NCI-H2227 (cell line): ENCODE measurements around the gene PSMA2.
"Not testable (repeated sequence)": the region's sequence is repeated elsewhere in the genome, so short reads cannot be mapped to it uniquely, and the experiment has no call there.

Experiments
- DNase-seq: peaks from one replicate; lab custom pipeline; 2025; ENCODE audit not compliant: unreplicated experiment; lab: John Stamatoyannopoulos, UW

PSMA2 gene

GRCh38 chr7:42907316-42907715 lies 24.7 kb downstream of the PSMA2 start:
- DNase-seq: no peak

DNA sequence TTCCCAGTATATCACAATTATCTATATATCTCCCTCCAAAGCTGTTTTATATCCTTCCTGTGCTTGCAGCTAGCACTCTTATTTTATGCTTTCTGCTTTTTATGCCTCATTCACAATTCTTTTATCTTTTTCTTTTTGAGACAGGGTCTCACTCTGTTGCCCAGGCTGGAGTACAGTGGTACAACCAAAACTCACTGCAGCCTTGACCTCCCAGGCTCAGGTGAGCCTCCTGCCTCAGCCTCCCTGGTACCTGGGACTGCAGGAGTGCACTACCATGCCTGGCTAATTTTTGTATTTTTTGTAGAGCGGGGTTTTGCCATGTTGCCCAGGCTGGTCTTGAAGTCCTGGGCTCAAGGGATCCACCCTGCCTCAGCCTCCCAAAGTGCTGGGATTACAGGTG lies 25.8 kb downstream of the PSMA2 start:
- no peak for DNase-seq

DNA sequence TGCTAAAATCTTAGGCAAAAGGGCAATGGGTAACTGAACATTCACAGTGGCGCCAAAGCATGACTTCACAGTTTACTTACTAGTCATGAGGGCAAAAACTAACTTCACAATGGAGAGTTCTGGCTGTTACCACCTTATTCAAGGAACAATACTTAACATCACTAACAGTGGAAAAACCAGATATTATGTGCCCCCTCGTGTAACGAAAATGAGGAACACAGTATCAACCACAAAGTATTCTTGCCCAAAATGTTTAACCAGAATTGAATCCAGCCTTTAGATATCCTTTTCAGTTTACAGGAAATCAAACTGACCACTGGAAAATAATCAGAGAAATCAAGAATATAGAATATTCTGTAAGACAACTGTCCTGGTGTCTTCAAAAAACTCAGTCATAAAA lies 29.6 kb downstream of the PSMA2 start:
- DNase-seq: no peak

DNA sequence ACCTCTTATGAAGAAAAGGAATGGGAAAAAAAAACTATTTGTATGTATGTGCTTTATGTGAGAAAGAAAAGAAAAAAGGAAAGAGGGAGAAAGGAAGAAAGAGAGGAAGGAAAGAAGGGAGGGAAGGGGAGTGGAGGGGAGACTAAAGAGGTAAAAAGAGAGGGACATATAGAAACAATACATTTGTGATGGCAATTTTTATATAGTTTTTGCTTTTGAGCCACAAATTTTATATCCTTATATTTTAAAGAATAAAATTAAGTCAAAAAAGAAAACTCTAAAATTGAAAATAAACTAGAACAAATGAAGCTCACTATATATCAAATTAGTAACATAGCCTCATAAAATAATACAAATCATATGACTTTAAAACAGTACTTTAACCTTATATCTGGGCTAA lies 31.1 kb downstream of the PSMA2 start:
- DNase-seq: no peak

GRCh38 chr7:42893346-42894240 lies 38.4 kb downstream of the PSMA2 start:
- no peak for DNase-seq

GRCh38 chr7:42886893-42887505 lies 45.0 kb downstream of the PSMA2 start:
- DNase-seq: no peak

DNA sequence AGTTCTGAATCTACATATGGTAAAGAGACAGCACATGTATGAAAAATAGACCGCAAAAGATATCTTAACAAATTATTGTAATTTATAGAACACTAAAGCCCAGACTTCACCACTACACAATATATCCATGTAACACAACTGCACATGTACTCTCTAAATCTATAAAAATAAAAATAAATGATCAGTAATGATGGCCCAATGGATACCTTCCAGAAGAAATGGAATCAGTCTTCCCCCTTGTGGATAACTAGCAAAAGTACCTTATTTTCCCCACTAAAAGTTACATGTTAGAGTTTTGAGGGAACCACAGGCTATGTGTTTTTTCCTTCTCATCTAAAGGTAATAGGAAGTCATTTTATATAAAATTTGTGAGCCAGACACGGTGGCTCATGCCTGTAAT lies 45.8 kb downstream of the PSMA2 start:
- DNase-seq: no peak

DNA sequence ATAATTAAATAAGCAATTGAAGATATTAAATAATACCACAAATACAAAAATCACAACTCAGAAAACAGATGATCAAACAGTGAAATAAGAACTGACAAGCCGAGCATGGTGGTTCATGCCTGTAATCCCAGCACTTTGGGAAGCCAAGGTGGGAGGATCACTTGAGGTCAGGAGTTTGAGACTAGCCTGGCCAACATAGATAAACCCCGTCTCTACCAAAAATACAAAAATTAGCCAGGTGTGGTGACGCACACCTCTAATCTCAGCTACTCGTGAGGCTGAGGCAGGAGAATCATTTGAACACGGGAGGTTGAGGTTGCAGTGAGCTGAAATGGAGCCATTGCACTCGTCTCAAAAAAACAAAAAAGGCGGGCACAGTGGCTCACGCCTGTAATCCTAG lies 46.8 kb downstream of the PSMA2 start:
- DNase-seq: not testable (repeated sequence)

DNA sequence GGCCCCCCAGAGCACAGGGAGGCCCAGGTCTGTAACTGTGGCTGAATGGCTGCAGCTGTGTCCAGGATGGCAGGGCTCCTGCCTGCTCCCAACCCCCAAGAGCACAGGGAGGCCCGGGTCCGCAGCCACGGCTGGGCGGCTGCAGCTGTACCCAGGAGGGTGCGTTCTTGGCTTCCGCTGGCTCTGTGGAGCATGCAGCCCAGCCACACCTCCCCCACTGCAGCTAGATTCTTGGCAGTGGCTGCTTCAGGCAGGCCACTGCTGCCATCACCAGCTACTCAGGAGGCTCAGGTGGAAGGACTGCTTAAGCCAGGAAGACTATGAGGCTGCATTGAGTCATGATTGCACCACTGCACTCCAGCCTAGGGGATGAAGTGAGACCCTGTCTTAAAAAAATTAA lies 48.0 kb downstream of the PSMA2 start:
- peak; percentile 12 for DNase-seq

DNA sequence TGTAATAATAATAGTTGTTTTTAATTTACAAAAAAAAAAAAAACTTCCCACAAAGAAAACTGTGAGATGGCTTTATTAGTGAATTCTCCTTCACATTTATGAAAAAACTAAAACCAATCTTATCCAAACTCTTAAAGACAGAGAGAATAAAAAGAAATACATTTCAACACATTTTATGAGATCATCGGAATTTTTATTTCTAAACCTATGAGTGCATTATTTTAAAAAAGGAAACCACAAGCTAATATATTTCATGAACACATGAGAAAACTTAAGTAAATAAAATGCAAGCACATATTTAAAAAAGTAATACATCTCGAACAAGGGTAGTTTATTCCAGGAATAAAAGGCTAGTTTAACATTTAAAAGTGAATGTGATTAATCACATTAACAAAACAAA lies 51.6 kb downstream of the PSMA2 start:
- no peak for DNase-seq

- DNase-seq: no peak
These were observed 53.7 kb downstream of the PSMA2 start for GRCh38 chr7:42878303-42878702.

- DNase-seq: no peak
These were observed 54.1 kb downstream of the PSMA2 start for GRCh38 chr7:42877862-42878261.

GRCh38 chr7:42876182-42877068 lies 55.5 kb downstream of the PSMA2 start:
- DNase-seq: peak; percentile 26

DNA sequence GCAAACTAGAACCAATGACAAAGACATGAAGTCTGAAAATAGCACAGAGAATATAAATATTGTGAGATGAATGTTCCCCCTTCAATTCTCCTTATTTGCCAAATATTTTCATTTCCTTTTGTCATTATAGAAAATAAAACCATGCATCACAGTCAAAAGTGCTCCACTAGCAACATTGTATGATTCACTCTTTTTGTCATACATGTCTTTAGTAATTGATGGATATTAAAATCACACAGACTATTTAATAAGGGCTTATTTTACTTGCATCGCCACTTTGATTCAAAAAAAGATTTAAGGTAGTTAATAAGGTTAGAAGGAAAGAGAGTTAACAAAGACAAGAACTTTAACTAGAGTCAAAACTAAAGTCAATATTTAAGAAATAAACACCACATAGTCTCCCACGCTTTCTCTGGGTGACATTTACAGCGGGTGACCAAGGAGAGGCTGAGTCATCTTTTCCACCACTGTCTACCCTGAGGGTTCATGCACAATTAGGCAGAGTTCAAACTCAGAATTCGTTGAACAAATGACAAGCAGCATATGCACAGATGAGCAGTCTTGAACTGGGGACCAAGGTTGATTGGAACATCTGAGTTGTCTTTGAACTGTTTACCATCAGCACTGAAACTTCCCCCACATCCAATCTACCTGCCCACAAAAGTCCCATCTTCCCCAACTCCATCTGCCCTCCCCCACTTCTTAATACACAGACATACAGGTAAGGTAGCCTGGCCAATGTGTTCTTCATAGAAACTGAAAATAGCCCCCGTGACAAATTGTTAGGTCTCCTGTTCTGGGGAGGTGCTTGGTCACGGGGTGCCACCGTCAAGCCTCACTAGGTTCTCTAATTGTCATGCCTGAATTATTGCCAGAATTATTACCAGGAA lies 62.6 kb downstream of the PSMA2 start:
- DNase-seq: no peak

DNA sequence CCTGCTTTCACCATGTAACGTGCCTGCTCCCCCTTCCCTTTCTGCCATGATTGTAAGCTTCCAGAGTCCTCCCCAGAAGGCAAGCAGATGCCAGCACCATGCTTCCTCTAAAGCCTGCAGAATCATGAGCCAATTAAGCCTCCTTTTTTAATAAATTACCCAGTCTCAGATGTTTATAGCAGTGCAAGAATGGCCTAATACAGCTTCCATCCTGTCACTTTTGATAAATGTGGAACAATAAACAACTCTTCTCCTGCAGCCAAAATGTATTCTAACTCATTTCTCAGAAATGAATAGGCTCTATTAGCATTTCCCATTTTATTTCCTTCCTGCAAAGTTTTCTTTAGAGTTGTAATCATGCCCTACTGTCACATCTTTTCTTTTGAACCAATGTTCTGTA lies 63.5 kb downstream of the PSMA2 start:
- DNase-seq: no peak
